ENCODE measurements around the gene KLHL6. TPM values are rescaled to one million over a fixed set of nuclear protein-coding genes. Genes with fewer than 3 reads are reported as not detected.

Gene KLHL6
- total and polyA plus RNA-seq, 10 of the 15 experiments (the other 5 are each of a cell fraction or from before 2014, with no cell fraction given), result 4.0 to 91.8 (median 24.4) TPM

DNA sequence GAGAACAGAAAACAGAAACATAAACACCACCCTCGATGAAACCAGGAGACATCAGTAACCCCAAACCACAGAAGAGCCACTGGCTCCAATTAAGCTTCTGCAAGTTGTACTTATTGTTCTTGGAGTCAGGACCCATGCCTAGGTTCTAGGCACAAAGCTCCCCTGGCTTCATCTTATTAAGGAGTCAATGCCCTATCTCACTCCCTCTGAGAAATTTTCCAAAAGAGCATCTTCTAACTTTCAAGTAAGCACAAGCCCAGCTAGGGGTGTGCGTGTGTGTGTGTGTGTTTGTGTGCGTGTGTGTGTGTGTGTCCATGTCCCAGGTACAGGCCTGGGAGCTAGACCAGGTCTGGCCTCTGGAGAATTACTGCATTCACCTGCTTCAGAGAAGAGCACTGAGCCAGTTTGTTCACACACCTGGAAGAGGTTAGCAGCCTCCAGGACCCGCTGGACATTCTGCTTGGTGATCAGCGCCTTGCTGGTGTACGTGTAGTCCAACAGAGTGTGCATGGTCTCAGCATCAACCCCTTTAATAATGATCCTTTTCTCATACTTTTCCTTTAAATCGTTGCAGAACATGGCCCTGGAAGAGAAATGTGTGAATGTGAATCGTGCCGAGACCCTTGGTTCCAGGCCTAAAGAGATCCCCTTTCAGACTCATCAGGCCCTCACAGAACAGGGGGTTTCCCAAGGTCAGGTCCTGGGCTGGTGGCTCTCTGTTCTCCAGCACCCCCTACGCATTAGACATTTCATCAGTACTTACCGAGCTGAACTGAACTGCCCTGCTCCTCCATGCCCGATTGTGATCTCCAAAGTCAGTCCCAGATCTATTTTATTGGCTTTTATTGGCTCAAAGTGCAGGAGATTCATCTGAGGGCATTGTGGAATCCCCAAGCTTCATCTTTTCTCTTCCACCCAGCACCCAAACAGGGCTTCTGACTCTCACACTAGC, 27.8 kb downstream of the KLHL6 start (continued):
- TF ChIP-seq NFYB (IDR thresholded peaks at IDR 0.05; ENCODE audit: insufficient read depth, low read depth, low read length), result no peak
- TF ChIP-seq TAF1 (IDR thresholded peaks at IDR 0.05; ENCODE audit: borderline replicate concordance, low read depth, low read length), result no peak
- TF ChIP-seq, protein P1, sequence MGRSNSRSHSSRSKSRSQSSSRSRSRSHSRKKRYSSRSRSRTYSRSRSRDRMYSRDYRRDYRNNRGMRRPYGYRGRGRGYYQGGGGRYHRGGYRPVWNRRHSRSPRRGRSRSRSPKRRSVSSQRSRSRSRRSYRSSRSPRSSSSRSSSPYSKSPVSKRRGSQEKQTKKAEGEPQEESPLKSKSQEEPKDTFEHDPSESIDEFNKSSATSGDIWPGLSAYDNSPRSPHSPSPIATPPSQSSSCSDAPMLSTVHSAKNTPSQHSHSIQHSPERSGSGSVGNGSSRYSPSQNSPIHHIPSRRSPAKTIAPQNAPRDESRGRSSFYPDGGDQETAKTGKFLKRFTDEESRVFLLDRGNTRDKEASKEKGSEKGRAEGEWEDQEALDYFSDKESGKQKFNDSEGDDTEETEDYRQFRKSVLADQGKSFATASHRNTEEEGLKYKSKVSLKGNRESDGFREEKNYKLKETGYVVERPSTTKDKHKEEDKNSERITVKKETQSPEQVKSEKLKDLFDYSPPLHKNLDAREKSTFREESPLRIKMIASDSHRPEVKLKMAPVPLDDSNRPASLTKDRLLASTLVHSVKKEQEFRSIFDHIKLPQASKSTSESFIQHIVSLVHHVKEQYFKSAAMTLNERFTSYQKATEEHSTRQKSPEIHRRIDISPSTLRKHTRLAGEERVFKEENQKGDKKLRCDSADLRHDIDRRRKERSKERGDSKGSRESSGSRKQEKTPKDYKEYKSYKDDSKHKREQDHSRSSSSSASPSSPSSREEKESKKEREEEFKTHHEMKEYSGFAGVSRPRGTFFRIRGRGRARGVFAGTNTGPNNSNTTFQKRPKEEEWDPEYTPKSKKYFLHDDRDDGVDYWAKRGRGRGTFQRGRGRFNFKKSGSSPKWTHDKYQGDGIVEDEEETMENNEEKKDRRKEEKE (IDR thresholded peaks at IDR 0.05), result no peak
- peak; percentile 43 for TF ChIP-seq SMAD1 (IDR thresholded peaks at IDR 0.05; ENCODE audit: low read depth, partially characterized antibody)
- TF ChIP-seq KAT2A (conservative IDR thresholded peaks at IDR 0.05; ENCODE audit: control insufficient read depth, low read depth, low read length), result no peak
- TF ChIP-seq ZNF217 (IDR thresholded peaks at IDR 0.05), result peak; percentile 70; the same call in 1 of the 2 replicates
- TF ChIP-seq TBL1XR1 (IDR thresholded peaks at IDR 0.05; ENCODE audit: low read depth, low read length), result peak; percentile 88
- no peak for TF ChIP-seq STAT3 (IDR thresholded peaks at IDR 0.05; ENCODE audit: low read depth, low read length)
- TF ChIP-seq, protein P2, sequence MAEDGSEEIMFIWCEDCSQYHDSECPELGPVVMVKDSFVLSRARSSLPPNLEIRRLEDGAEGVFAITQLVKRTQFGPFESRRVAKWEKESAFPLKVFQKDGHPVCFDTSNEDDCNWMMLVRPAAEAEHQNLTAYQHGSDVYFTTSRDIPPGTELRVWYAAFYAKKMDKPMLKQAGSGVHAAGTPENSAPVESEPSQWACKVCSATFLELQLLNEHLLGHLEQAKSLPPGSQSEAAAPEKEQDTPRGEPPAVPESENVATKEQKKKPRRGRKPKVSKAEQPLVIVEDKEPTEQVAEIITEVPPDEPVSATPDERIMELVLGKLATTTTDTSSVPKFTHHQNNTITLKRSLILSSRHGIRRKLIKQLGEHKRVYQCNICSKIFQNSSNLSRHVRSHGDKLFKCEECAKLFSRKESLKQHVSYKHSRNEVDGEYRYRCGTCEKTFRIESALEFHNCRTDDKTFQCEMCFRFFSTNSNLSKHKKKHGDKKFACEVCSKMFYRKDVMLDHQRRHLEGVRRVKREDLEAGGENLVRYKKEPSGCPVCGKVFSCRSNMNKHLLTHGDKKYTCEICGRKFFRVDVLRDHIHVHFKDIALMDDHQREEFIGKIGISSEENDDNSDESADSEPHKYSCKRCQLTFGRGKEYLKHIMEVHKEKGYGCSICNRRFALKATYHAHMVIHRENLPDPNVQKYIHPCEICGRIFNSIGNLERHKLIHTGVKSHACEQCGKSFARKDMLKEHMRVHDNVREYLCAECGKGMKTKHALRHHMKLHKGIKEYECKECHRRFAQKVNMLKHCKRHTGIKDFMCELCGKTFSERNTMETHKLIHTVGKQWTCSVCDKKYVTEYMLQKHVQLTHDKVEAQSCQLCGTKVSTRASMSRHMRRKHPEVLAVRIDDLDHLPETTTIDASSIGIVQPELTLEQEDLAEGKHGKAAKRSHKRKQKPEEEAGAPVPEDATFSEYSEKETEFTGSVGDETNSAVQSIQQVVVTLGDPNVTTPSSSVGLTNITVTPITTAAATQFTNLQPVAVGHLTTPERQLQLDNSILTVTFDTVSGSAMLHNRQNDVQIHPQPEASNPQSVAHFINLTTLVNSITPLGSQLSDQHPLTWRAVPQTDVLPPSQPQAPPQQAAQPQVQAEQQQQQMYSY (CRISPR knock-in tag; IDR thresholded peaks at IDR 0.05), result no peak
- no peak for TF ChIP-seq JUND (IDR thresholded peaks at IDR 0.05; ENCODE audit: low read depth, low read length)
- peak; percentile 86 for TF ChIP-seq SPI1 (IDR thresholded peaks at IDR 0.05; ENCODE audit: borderline replicate concordance, insufficient read depth, low read depth, low read length)
- peak; percentile 40; the same call in 1 of the 2 replicates for TF ChIP-seq ZNF24 (IDR thresholded peaks at IDR 0.05)
- TF ChIP-seq, protein P3, sequence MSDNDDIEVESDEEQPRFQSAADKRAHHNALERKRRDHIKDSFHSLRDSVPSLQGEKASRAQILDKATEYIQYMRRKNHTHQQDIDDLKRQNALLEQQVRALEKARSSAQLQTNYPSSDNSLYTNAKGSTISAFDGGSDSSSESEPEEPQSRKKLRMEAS (IDR thresholded peaks at IDR 0.05; ENCODE audit: low read depth, low read length), result no peak; the same call in 1 of the 2 replicates
- TF ChIP-seq RBBP5 (conservative IDR thresholded peaks at IDR 0.05), result no peak
- TF ChIP-seq CREM (IDR thresholded peaks at IDR 0.05; ENCODE audit: low read depth), result peak; percentile 60
- TF ChIP-seq ESRRA (IDR thresholded peaks at IDR 0.05; ENCODE audit: low read length), result no peak
- TF ChIP-seq ZSCAN29 (IDR thresholded peaks at IDR 0.05), result 0 out of 2 replicates have a peak, but pooled peaks have one; percentile 18
- TF ChIP-seq ETV6 (conservative IDR thresholded peaks at IDR 0.05 in 1 of 2, IDR thresholded peaks at IDR 0.05 in 1 of 2; ENCODE audit: borderline replicate concordance in 1 of 2, low read depth in 1 of 2), result peak in 1 of 2 experiments; percentile 65; a peak in 2 of 4 replicates
- TF ChIP-seq KLF5 (IDR thresholded peaks at IDR 0.05; ENCODE audit: partially characterized antibody), result peak; percentile 9
- peak; percentile 74; the same call in 1 of the 2 replicates for TF ChIP-seq TCF12 (IDR thresholded peaks at IDR 0.05; ENCODE audit: low read depth, low read length)
- TF ChIP-seq SIX5 (IDR thresholded peaks at IDR 0.05; ENCODE audit: low read depth, low read length, severe bottlenecking), result no peak
- no peak for TF ChIP-seq KDM1A (IDR thresholded peaks at IDR 0.05; ENCODE audit: borderline replicate concordance)
- peak; percentile 79; the same call in 1 of the 2 replicates for TF ChIP-seq EZH2 (IDR thresholded peaks at IDR 0.05; ENCODE audit: borderline replicate concordance, control insufficient read depth, low read depth, low read length)
